Subcutaneous abdominal adipose tissue (tissue), 5 donors: Measurements from ENCODE around the gene AGO3.
"Not testable (repeated sequence)": the region's sequence is repeated elsewhere in the genome, so short reads cannot be mapped to it uniquely, and the experiment has no call there.

ENCODE experiments used
- H3K27ac ChIP-seq: one replicate; pipeline ENCODE4 v1.7.0; 2013; ENCODE audit warnings: low read depth, mild to moderate bottlenecking, inconsistent platforms, low read length, moderate library complexity
- H3K27me3 ChIP-seq, 5 donors: one replicate each; pipeline ENCODE4 v1.7.0; 2013; ENCODE audit warnings: low read length in 5 of 5, inconsistent platforms in 1 of 5; ENCODE audit not compliant: control insufficient read depth in 5 of 5, insufficient read depth in 4 of 5
- H3K36me3 ChIP-seq, 5 donors: one replicate each; pipeline ENCODE4 v1.7.0; 2013; ENCODE audit warnings: low read length in 5 of 5; ENCODE audit not compliant: control insufficient read depth in 5 of 5, insufficient read depth in 5 of 5
- H3K4me1 ChIP-seq, 5 donors: one replicate each; pipeline ENCODE4 v1.7.0; 2013; ENCODE audit warnings: low read length in 5 of 5, mild to moderate bottlenecking in 3 of 5, moderate library complexity in 1 of 5; ENCODE audit not compliant: control insufficient read depth in 5 of 5, insufficient read depth in 5 of 5
- H3K4me3 ChIP-seq, 5 donors: one replicate each; pipeline ENCODE4 v1.7.0; 2013; ENCODE audit warnings: low read length in 5 of 5, low read depth in 1 of 5
- H3K9ac ChIP-seq, 5 donors: one replicate each; pipeline ENCODE4 v1.7.0; 2013; ENCODE audit warnings: low read length in 5 of 5, mild to moderate bottlenecking in 4 of 5, moderate library complexity in 3 of 5
- H3K9me3 ChIP-seq, 5 donors: one replicate each; pipeline ENCODE4 v1.7.0; 2013; ENCODE audit warnings: low read length in 5 of 5; ENCODE audit not compliant: control insufficient read depth in 5 of 5
- donor health status: healthy.
- donor health status: healthy.
- donor health status: healthy.
- donor health status: healthy.
- donor health status: healthy.

The AGO3 gene

DNA sequence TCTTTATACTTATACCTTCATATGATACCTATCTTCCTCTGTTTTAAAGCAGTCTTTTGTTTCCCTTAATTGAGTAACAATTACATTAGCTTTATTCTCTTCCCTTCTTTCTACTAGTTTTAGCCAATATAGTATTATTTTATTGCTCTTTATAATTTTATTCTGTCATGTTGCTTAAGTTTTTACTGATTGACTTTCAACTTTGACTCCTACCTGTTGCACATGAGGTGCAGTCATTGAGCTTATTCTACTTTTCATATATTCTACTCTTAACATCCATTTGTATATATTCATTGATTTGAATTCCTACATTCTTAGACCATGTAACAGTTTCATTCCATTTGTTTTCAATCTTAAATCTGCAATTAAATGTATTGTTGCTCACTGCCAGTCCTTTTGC, 49.2 kb downstream of the AGO3 start:
- Histone ChIP-seq H3K27ac (no peak overlapping the region), H3K9me3 (no peaks in the 10 kb centered on the region), H3K36me3 (peaks cover 12 to 25% (median 20%) of the 10 kb centered on the region in 5 donors), H3K4me3 (no peak overlapping the region), H3K9ac (no peak overlapping the region), H3K27me3 (no peaks in the 10 kb centered on the region), H3K4me1 (no peaks in the 10 kb centered on the region)

GRCh38 chr1:35988237-35988636, 57.3 kb downstream of the AGO3 start:
- H3K27me3 ChIP-seq, result no peaks in the 10 kb centered on the region
- no peak overlapping the region for H3K27ac ChIP-seq
- no peaks in the 10 kb centered on the region for H3K9me3 ChIP-seq
- H3K36me3 ChIP-seq, result peaks cover 16 to 31% (median 23%) of the 10 kb centered on the region in 5 donors
- H3K4me1 ChIP-seq, result no peaks in the 10 kb centered on the region
- no peak overlapping the region for H3K9ac ChIP-seq
- H3K4me3 ChIP-seq, result no peak overlapping the region

- Histone ChIP-seq H3K4me1 (peaks cover 0 to 20% (median 4%) of the 10 kb centered on the region in 5 donors), H3K9me3 (no peaks in the 10 kb centered on the region), H3K36me3 (peaks cover 6 to 19% (median 13%) of the 10 kb centered on the region in 5 donors), H3K27ac (no peak overlapping the region), H3K27me3 (no peaks in the 10 kb centered on the region), H3K9ac (no peak overlapping the region), H3K4me3 (no peak overlapping the region)
Observed at GRCh38 chr1:36006941-36007500, 76.1 kb downstream of the AGO3 start.

DNA sequence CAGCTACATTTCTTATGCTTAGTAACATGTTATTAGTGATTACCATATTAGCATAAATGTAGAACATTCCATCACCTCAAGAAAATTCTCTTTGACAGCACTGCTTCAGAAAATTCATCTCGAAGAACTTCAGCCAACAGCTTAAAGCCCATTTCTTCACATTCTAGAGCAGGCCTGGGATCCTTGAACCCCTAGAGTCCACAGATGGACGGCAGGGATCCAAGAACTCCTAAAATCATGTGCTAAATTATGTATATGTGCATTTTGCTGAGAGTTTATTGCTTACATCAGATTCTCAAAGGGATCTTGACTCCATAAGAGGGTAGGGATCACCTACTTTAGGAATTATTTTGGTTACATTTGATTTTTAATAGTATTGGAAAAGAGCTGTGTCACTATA, 76.8 kb downstream of the AGO3 start:
- Histone ChIP-seq H3K4me1 (peaks cover 0 to 20% (median 4%) of the 10 kb centered on the region in 5 donors), H3K9ac (no peak overlapping the region), H3K4me3 (no peak overlapping the region), H3K27me3 (no peaks in the 10 kb centered on the region), H3K9me3 (no peaks in the 10 kb centered on the region), H3K27ac (no peak overlapping the region), H3K36me3 (peaks cover 6 to 21% (median 14%) of the 10 kb centered on the region in 5 donors)

- peaks cover 0 to 20% (median 4%) of the 10 kb centered on the region in 5 donors for H3K4me1 ChIP-seq
- no peak overlapping the region for H3K27ac ChIP-seq
- no peaks in the 10 kb centered on the region for H3K27me3 ChIP-seq
- H3K36me3 ChIP-seq, result peaks cover 10 to 29% (median 18%) of the 10 kb centered on the region in 5 donors
- no peak overlapping the region for H3K9ac ChIP-seq
- no peaks in the 10 kb centered on the region for H3K9me3 ChIP-seq
- H3K4me3 ChIP-seq, result no peak overlapping the region
Observed at GRCh38 chr1:36008546-36009197, 77.8 kb downstream of the AGO3 start.

DNA sequence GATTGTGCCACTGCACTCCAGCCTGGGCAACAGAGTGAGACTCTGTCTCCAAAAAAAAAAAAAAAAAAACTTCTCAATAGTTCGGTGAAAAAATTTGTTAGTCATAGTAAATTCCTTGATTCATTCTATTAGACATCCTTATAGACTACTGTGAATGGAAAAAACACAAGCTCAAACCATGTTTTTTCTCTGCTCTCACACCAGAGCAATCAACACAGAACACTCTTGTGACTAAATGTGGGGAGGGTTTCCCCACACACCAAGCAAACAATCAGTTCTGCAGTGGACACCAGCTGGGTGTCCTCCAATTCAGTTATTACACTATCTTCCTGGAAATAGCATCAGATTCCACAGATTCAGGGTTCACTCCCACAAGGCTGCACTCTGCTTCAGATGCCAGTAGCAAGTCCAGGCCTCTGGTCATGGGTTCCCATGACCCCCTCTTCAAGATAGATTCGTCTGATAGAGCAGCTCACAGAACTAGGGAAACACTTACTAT, 83.9 kb downstream of the AGO3 start:
- H3K9ac ChIP-seq, result no peak overlapping the region
- H3K4me3 ChIP-seq, result no peak overlapping the region
- no peaks in the 10 kb centered on the region for H3K4me1 ChIP-seq
- no peaks in the 10 kb centered on the region for H3K27me3 ChIP-seq
- H3K9me3 ChIP-seq, result no peaks in the 10 kb centered on the region
- H3K36me3 ChIP-seq, result peaks cover 28 to 71% (median 50%) of the 10 kb centered on the region in 5 donors
- H3K27ac ChIP-seq, result no peak overlapping the region

DNA sequence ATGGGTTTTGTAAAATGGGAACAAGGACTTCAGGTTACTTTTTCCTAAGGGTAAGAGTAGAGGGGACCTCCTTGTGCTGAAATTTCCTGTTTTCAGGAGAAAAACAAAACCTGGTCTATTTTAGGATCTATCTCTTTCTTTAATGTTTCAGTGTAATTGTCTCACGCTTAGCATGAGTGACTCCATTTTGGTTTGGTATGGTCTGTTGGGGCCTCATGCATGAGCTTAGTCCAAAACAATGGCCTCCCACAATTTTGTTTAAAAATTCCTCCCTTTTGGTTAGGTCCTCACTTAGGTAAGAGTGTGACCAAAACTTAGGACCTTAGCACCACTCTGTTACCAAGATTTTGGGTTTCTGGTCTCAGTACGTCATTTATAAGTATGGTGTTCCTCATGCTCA, 85.8 kb downstream of the AGO3 start:
- H3K27me3 ChIP-seq, result no peaks in the 10 kb centered on the region
- no peak overlapping the region for H3K9ac ChIP-seq
- H3K4me1 ChIP-seq, result no peaks in the 10 kb centered on the region
- no peak overlapping the region for H3K4me3 ChIP-seq
- peaks cover 28 to 68% (median 50%) of the 10 kb centered on the region in 5 donors for H3K36me3 ChIP-seq
- H3K9me3 ChIP-seq, result no peaks in the 10 kb centered on the region
- no peak overlapping the region for H3K27ac ChIP-seq

DNA sequence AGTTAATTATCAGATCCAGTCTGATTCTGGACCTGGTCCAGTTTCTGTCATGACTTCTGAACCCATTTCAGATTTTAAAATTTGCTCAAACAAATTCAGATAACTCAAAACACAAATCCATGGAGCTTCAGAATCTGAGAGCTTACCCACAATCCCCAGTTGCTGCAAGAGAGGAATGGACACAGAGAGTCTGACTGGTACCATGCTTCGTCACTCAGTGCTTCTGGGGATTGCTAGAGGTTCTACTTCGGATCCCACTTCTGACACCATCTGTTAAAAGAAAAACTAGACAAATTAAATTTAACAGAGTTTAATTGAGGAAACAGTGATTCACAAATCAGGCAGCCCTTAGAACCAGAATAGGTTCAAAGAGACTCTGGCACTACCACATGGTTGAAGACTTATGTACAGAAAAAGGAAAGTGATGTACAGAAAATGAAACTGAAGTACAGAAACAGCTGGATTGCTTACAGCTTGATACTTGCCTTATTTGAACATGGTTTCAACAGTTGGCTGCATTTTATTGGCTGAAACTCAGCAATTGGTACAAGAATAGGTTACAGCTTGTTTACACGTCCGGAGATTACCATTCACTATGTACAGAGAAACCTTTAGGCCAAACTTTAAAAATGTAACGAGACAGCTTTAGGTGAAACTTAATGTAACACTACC, 92.3 kb downstream of the AGO3 start:
- Histone ChIP-seq H3K4me1 (peaks cover 0 to 10% (median 0%) of the 10 kb centered on the region in 5 donors), H3K9ac (no peak overlapping the region), H3K27me3 (no peaks in the 10 kb centered on the region), H3K27ac (no peak overlapping the region), H3K4me3 (no peak overlapping the region), H3K9me3 (peaks cover 0 to 2% (median 0%) of the 10 kb centered on the region in 5 donors), H3K36me3 (peaks cover 19 to 36% (median 27%) of the 10 kb centered on the region in 5 donors)

DNA sequence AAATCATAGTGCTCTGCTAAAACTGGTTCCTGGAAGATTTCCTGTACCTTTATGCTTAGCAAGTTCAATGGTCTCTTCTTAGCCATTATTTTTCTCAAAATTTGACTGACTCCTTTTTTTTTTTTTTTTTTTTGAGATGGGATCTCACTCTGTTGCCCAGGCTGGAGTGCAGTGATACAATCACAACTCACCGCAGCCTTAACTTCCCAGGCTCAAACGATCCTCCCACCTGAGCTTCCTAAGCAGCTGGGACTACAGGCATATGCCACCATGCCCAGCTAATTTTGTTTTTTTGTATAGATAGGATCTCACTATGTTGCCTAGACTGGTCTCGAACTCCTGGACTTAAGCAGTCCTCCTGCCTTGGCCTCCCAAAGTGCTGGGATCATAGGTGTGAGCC, 93.1 kb downstream of the AGO3 start:
- H3K27me3 ChIP-seq, H3K9ac ChIP-seq, H3K4me3 ChIP-seq, H3K4me1 ChIP-seq, H3K9me3 ChIP-seq, H3K27ac ChIP-seq: not testable (repeated sequence)
- peaks cover 17 to 31% (median 24%) of the 10 kb centered on the region in 5 donors for H3K36me3 ChIP-seq

- peaks cover 0 to 2% (median 0%) of the 10 kb centered on the region in 5 donors for H3K9me3 ChIP-seq
- H3K27ac ChIP-seq, result no peak overlapping the region
- H3K27me3 ChIP-seq, result no peaks in the 10 kb centered on the region
- no peak overlapping the region for H3K4me3 ChIP-seq
- peaks cover 13 to 25% (median 18%) of the 10 kb centered on the region in 5 donors for H3K36me3 ChIP-seq
- H3K9ac ChIP-seq, result no peak overlapping the region
- peaks cover 0 to 10% (median 0%) of the 10 kb centered on the region in 5 donors for H3K4me1 ChIP-seq
Observed at GRCh38 chr1:36024847-36025246, 93.9 kb downstream of the AGO3 start.
